Measurements from ENCODE around the gene TAF1C.
"Not testable (repeated sequence)": the region's sequence is repeated elsewhere in the genome, so short reads cannot be mapped to it uniquely, and the experiment has no call there.

TAF1C gene

DNA sequence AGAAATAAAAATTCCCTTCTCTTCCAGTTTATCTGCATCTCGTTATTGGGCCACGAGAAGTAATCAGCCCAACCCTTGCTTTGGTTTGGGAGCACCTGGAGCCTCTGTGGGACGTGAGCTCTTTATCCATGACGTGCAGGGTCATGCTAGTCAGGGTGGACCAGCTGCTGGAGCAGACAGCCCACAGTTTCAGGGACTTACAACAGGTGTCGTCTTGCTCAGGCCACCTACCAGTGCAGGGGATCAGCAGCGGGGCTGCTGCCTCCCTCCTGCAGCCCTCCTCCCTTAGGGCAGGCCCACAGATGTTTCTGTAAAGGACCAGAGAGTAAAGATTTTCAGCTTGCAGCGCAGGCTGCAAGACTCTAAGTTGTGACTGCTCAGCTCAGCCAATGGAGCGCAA, 21.0 kb upstream of the TAF1C start:
- DNase-seq: no peak

DNA sequence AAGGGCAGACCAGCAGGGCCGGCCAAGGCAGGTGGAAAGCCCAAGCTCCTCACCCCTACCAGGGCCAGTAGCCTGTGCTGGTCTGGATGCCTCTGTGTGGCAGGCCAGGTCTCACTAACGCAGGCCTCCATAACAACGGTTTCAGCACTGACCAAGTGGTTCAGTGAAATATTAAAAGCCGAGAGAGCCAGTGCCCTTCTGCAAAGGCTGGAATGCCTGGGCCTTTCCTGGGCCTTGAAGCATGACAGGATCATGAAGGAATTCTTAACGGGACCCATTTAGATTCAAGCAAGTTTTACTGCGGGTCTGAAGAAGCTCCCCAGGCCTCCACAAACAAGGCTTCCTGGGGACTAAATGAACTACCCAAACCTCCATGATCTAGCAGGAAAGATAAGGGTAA, 20.4 kb upstream of the TAF1C start:
- DNase-seq: no peak

DNA sequence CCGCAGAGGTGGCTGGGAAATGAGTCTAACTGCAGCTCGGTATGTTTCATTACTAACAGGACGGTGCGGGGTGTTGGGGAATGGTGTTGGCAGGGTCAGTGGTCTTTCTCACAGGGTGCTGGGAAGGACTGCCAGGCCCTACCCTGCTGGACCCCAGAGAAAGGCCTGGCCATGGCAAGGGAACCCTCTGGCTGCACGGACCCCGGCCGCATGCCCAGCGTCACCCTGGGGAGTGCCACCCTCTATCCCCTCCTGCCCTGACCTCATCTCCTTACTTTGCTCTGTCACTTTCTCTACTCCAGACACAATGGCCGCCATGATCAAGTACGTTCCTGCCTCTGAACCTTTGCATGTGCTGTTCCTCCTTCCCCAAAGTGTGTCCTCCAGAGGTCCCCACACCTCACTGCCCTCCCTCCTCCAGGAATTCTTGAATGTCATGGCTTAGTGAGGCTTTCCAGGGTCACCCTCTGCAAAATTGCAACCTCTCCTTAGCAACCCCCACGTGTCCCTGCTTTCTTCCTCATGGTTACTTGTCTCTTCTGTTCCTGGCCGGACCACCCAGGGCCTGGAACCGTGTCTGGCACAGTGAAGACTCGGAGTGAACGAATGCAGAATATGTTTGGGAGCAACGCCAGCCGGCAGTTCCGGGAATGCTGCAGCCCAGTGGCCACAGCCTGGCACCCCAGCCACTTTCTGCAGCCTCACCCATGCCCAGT, 19.3 kb upstream of the TAF1C start:
- no peak for DNase-seq

DNA sequence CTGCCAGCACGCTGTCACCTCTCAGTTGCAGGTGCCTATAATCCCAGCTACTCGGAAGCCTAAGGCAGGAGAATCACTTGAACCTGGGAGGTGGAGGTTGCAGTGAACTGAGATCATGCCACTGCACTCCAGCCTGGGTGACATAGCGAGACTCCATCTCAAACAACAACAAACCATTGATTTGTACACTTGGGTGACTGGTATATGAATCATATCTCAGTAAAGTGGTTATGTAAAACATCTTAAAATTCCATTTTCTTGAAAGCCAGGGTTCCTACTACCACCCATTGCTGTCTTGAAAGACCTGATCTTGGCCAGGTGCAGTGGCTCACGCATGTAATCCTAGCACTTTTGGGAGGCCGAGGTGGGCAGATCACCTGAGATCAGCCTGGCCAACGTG, 18.3 kb upstream of the TAF1C start:
- not testable (repeated sequence) for DNase-seq

DNA sequence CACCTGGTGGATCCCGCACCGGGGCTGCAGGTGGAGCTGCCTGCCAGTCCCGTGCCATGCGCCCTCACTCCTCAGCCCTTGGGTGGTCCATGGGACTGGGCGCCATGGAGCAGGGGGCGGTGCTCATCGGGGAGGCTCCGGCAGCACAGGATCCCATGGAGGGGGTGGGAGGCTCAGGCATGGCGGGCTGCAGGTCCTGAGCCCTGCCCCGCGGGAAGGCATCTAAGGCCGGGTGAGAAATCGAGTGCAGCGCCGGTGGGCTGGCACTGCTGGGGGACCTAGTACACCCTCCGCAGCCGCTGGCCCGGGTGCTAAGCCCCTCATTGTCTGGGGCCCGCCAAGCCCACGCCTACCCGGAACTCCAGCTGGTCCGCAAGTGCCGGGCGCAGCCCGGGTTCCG, 17.7 kb upstream of the TAF1C start:
- not testable (repeated sequence) for DNase-seq

DNA sequence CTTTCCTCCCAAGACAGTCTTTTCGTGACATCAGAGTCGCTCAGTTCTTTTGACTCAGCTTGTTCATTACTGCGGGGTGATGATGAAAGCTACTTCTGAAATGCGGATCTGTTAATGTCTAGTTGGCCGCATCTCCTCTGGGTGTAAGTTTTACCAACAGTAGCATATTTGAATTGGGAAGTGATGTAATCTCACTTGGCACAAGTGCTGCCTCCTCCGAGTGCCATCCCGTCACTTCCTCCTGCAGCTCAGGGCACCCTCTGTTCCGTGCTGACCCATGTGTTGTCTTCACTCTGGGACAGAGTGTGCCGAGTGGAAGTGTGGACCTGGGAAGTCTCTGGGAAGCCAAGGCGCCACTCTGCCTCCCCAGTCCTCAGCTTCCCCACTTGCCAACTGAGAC, 13.0 kb upstream of the TAF1C start:
- no peak for DNase-seq

DNA sequence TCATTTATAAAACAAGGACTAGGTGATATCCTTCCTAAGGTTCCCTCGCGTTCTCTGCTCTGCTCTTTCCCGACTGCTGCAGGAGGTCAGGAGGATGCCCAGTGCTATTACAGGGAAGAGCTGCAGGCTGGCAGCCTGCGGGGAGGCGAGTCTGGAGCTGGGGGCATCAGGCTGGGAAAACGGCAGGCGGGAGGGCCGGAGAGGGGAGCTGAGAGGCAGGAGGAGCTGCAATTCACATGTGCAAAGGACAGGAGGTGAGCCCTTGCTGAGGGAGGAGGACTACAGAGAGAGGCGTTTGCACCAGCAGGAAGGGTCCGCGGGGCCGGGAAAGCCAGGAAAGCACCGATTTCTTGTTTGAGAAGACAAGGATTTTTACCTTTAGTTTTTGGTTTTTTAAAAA, 12.2 kb upstream of the TAF1C start:
- no peak for DNase-seq

DNA sequence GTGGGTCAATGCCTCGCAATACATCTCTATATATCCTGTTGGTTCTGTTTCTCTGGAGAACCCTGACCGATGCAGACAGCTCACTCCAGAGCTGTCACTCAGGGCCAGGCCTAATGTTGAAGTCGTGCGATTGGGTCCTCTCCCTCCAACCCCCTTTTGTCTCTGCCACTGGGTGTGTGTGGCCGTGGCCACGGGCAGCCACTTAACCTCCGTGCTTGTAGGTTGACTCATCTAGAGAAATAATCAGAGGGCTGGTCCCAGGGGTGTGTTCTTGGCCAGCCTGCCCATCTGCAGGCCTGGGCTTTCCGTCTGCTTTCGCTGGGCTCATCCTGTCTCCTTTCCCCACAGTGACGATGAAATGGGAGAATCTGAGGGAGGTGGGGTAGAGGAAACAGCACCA, 11.5 kb upstream of the TAF1C start:
- DNase-seq: no peak

DNA sequence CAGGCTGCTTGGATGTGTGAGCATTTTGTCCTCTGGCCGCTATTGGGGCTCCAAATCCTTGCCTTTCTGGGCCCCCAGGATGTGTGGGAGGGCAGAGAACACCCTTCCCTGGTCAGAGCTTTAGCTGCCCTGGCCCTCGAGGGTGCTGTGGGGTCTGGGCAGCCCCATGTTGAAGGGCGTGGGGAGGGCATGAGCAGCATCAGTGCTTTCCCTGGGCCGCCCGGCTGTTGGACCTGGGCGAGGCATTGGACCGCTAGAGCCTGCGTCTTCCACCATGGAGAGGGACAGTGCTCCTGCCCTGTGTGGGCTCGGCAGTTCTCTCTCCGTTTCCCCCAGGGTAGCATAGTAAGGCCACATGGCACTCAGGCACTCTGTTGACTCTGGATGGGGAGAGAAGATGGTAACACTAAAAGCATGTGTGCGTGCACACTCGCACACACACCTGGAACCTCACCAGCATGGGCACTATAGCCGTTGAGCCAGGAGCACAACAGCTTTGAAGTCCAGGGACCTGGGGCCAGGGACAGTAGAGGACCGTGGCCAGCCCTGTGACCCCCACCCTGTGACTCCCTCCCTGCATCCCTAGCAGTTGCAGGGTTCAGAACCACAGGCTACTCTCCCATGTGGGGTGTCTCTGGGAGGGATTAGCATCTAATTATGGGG, 10.7 kb upstream of the TAF1C start:
- no peak for DNase-seq

DNA sequence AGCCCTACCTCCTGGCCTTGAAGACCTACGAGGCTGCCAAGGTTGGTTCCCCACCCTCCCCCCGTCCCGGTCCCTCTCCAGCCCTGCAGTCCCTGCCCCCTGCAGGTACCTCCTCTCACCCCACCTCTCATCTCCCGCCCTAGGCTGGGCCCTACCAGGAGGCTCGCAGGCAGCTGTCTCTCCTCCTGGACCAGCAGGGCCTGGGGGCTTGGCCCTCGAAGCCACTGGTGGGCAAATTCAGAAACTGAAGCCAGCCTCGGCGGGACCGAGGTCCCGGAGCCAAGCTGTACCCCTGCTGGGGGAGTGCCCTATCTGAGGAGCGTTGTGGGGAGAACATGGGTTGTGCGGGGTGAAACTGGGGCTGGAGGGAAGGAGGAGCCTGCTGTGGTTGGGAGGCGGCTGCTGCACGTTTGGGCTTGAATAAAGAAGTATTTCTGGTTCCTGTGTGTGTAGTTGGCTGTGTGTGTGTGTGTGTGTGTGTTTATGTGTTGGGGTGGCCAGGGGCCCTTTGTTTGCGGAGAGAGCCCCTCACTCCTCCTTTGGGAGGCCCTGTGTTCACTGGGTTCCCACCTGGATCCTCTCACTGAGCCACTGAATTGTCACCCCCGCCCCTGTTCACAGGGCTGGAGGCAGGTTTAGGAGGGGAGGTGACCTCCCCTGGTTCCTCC, 10.0 kb upstream of the TAF1C start:
- no peak for DNase-seq

DNA sequence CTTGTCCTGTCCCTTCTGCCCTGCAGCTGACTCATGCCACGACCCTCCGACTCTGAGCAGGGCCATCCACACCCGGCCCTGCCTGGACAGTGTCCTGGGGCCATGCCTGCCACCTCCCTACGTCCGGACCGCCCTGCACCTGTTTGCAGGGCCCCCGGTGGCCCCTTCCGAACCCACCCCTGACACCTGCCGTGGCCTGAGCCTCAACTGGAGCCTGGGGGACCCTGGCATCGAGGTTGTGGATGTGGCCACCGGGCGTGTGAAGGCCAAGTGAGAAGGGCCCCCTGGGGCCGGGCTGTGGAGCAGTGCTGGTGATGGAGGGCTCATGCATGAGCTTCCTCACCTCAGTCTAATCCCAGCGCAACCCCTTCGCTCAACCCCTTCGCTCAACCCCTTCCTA, 9.2 kb upstream of the TAF1C start:
- no peak for DNase-seq

DNA sequence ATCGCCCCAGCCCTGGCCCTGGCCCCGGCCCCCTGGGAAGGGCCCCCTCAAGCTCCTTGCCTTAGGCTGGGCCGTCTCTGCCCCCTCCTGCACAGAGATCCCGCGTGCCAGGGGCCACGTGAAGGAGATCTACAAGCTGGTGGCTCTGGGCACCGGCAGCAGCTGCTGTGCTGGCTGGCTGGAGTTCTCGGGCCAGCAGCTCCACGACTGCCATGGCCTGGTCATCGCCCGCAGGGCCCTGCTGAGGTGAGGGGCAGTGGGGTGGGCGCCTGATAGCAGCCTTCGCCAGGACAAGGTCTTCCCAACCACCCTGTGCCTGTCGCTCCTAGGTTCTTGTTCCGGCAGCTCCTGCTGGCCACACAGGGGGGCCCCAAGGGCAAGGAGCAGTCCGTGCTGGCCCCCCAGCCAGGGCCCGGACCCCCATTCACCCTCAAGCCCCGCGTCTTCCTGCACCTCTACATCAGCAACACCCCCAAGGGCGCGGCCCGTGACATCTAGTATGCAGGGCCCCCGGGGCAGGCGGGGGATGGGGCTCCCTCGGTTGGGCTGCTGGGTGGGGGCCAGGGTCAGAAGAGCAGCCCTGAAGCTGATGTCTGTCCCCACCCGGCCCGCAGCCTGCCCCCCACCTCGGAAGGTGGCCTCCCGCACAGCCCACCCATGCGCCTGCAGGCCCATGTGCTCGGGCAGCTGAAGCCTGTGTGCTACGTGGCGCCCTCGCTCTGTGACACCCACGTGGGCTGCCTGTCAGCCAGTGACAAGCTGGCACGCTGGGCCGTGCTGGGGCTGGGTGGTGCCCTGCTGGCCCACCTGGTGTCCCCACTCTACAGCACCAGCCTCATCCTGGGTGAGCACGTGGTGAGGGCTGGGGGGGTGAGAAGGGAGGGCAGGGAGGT, 8.6 kb upstream of the TAF1C start:
- no peak for DNase-seq

DNA sequence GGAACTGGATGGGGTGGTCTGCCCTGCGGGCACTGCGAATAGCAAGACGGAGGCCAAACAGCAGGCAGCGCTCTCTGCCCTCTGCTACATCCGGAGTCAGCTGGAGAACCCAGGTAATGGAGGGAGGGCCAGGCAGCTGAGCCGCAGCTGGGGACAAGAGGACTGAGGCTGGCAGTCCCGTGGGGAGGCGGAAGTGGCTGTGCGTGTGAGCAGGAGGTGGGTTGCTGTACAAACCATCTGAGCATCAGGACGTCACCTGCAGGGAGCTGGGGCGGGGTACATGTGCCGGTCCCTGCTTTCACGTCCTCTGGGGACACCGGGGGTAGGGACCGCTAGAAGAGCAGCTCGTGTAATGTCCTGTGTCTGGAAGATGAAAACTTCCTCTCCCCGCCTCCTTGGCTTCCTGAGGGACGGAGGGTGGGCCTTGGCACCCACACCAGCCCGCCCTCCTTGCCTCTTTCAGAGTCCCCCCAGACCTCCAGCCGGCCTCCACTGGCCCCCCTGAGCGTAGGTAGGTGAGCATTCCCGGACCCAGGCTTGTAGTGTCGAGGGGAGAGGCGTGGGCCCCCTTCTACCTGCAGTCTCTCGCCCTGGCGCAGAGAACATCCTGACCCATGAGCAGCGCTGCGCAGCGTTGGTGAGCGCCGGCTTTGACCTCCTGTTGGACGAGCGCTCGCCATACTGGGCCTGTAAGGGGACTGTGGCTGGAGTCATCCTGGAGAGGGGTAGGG, 7.8 kb upstream of the TAF1C start:
- no peak for DNase-seq

DNA sequence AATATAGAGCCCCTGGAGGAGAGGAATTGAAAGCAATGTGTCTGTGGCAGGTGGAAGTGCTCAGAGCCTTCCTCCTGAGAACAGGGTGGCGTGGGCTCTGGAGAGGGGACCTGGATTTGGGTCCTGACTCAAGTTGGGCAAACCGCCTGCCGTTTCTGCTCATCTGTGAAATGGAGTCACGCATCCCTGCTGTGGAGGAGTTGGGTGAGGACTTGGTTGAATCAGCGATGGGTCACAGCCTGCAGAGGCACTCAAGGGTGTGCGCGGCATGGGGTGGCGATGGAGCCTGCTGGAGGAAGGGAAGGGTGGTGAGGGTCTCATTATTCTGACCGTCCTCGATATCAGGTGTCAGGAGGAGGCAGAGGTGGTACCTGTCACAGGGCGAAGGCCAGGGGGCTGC, 7.2 kb upstream of the TAF1C start:
- DNase-seq: no peak

DNA sequence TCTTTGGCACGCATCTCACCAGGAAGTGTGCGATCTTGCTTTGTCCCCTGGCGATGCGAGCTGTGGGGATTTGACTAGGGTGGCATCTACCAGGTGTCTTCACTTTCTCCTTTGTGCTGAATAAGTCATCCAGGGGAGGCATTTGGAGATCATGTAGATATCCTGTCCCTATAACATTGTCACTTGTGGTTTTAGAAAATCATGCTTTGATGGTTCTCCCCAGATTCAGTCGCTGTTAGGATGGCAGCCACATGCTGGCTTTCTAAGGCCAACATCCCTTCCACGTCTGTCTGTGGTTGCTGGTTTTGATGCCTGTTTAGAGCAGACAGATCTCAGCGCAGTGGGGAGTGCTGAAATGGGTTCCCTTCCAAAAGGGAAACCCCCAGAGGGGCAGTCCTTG, 6.6 kb upstream of the TAF1C start:
- DNase-seq: no peak

DNA sequence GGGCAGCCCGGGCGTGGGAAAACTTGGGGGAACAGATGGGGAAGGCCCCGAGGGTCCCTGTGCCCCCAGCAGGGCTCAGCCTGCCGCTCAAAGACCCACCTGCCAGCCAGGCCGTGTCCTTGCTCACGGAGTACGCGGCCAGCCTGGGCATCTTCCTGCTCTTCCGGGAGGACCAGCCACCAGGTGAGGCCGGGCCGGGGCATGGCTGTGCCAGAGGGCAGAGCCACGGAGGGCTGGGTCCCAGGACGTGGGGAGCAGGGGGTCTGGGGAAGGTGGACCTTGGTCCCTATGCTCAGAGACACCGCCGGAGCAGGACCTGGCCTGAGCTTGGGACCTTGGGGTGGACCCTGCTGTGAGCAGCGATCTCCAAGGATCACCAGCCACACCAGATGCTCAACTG, 4.6 kb upstream of the TAF1C start:
- DNase-seq: no peak

DNA sequence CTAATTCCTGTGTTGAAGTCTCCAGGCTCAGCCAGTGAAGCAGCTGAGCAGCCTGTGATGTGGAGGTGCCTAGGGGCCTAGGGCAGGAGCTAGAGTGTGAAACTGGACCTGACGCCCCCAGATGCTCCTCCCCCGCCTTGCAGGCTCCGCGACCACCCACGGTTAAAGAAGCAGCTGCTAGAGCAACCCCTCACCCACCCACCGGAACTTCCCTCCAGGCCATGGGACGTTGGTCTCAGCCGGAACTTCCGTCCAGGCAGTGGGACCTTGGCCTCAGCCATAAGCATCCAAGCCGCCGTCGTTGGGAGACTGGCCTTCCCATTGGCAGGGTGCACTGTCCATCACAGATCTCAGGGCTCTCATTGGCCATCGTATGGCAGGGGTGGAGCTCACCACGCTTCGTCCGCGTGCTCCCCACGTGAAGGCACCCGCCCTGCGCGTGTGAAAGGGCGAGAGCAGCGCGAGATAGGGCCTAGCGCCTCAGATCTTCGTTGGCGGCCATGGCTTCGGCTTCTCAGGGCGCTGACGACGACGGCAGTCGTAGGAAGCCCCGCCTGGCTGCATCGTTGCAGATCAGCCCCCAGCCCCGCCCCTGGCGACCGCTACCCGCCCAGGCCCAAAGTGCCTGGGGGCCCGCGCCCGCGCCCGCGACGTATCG, 4.0 kb upstream of the TAF1C start, which contains the start of gene ADAD2:
TSS of gene ADAD2 (plus strand) at position 427 of the 658 bp plus-strand sequence. CDS start at position 501, 74 bp downstream.
- DNase-seq: no peak

DNA sequence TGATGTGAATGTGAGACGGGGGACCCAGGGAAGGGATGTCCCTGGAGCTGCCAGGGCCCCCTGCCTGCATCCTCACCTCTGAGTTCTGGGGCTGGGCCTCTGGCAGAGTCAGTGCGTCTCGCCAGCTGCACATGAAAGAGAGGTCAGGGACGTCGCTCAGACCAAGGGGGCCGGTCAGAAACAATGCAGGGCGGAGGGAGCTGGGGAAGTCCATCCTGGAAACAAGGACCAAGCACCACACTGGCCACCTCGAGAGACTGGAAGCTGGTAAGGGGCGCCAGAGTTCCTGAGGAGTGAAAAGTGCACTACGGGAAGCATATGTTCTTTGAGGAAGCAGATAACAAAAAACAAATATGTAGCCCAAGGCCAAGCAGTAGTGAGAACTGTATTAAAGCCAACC, 2.1 kb downstream of the TAF1C start:
- no peak for DNase-seq

DNA sequence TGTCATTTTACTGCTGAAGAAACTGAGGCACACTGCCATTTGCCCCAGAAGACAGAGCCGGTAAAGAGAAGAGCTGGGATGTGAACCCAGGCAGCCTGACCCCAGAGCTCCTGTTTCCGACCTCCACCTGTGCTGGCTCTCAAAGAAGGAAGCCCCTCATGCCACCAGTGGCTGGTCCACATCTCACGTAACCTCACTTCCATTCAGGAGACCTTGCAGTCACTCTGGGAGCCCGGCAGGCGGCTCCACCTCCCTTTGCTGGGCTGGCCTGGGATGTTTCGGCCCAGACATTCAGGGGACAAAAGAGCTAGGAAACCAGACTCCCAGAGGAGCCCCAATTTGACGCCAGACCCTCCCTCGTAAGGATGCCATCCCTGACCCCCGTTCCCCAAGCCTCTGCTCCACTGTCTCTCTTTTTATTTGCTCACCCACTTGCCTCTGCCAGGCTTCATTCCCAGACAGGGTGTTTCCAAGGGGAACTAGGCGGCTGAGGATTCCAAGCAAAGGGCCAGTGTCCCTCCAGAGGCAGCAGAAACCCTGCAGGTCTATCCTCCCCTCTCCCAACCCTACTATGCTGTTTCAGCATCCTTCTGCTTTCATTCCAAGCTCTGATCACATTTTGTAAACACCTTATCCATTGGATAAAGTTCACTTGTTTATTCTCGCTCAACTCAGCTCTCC, 2.8 kb downstream of the TAF1C start:
- DNase-seq: no peak

DNA sequence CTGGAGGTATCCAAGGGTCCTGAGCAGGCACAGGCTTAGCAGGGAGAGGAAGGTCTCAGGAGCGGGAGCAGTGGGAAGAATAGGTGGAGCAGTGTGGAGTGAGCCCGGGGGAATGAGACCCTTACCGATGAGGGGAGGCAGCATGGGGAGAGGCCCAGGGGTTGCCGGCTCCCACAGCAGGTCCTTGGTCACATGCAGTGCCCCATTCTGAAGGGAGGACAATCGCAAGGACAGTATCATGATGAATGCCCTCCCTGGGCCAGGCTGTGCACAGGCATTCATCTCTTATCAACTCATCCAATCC, 3.3 kb downstream of the TAF1C start:
- no peak for DNase-seq
